ENCODE measurements around the gene PDXP. TPM values are rescaled to one million over a fixed set of nuclear protein-coding genes. Genes with fewer than 3 reads are reported as not detected.

The PDXP gene
- total and polyA plus RNA-seq, 2 of the 4 experiments (the other 2 are of a cell fraction), result 5.4 to 24.1 TPM

GRCh38 chr22:37627545-37627944 lies 31.0 kb upstream of the PDXP start:
- Histone ChIP-seq H3K4me2 (ENCODE audit: low read depth, low read length) (no peak overlapping the region), H3K36me3 (ENCODE audit: control insufficient read depth, insufficient read depth, low read length) (peaks cover 53% of the 10 kb centered on the region; the same call in 1 of the 2 replicates), H3K9ac (ENCODE audit: low read depth, low read length) (no peak overlapping the region), H3K79me1 (ENCODE audit: low read depth in 1 of 2, low read length in 2 of 2) (peaks cover 0 to 14% of the 10 kb centered on the region in 2 experiments; a peak in 2 of 4 replicates), H4K5ac (ENCODE audit: low read depth, low read length) (no peak overlapping the region), H2AFZ (replicated peaks; ENCODE audit: low read length, poor library complexity) (no peak overlapping the region), H4K8ac (ENCODE audit: low read depth in 2 of 2, low read length in 2 of 2) (no peak overlapping the region), H3K4me1 (ENCODE audit: control insufficient read depth, insufficient read depth, low read length) (peaks cover 3% of the 10 kb centered on the region; the same call in 1 of the 2 replicates), H2BK20ac (ENCODE audit: low read depth, low read length) (no peak overlapping the region), H3K18ac (ENCODE audit: low read depth, low read length) (no peak overlapping the region), H3K4ac (ENCODE audit: low read depth, low read length) (no peak overlapping the region), H3K56ac (ENCODE audit: extremely low read depth, insufficient read depth, low read length) (no peak overlapping the region), H3K14ac (replicated peaks; ENCODE audit: low read depth, low read length) (no peak overlapping the region), H3K9me1 (ENCODE audit: insufficient read depth, low read length) (peaks cover 2% of the 10 kb centered on the region; the same call in 1 of the 2 replicates), H4K91ac (ENCODE audit: insufficient read depth, low read depth, low read length) (no peak overlapping the region), H2AK9ac (replicated peaks; ENCODE audit: low read depth, low read length, poor library complexity) (peak overlapping the region; percentile 33), H3K23ac (ENCODE audit: low read depth, low read length) (no peak overlapping the region), H3K4me3 (ENCODE audit: insufficient read depth, low read depth, low read length) (no peak overlapping the region), H2BK5ac (ENCODE audit: low read depth, low read length, poor library complexity, severe bottlenecking) (no peak overlapping the region), H3K27ac (ENCODE audit: insufficient read depth, low read length) (no peak overlapping the region), H4K20me1 (ENCODE audit: insufficient read depth, low read length) (no peaks in the 10 kb centered on the region; the same call in 1 of the 2 replicates), H3K27me3 (ENCODE audit: control insufficient read depth, insufficient read depth, low read length) (no peaks in the 10 kb centered on the region), H3K9me3 (ENCODE audit: control insufficient read depth, insufficient read depth, low read length) (no peaks in the 10 kb centered on the region), H2BK15ac (ENCODE audit: low read depth, low read length) (no peak overlapping the region), H2BK120ac (ENCODE audit: low read depth, low read length) (no peak overlapping the region), H2AK5ac (ENCODE audit: low read depth, low read length) (no peak overlapping the region; the same call in 1 of the 2 replicates)
- ChIA-PET POLR2A (ENCODE audit: unreplicated experiment) (no interaction called here), CTCF (interaction anchor here (0.6 to 0.9 kb wide), 2 partner anchors 20 to 165 kb away, joined by 3 to 4 read pairs; no protein-coding TSS in a partner anchor)
- in situ Hi-C loops (cut with MboI; ENCODE audit: low sequenced_read_pairs), result no loop called here
- intact Hi-C loops (cut with micrococcal nuclease), result no loop called here
- dilution Hi-C loops (cut with HindIII; ENCODE audit: low sequenced_read_pairs, unreplicated experiment), result no loop called here
- no peak for DNase-seq
- WGBS, 2 experiments (ENCODE audit: extremely low coverage in 2 of 2, insufficient read length in 1 of 2), result no CpG with 5 or more reads among the region's 6 CpGs
- ATAC-seq (ENCODE audit: low read depth), result no peak
- TF ChIP-seq MXI1 (IDR thresholded peaks at IDR 0.05; ENCODE audit: borderline replicate concordance, low read depth, low read length), result no peak
- no peak for TF ChIP-seq NFE2L2 (IDR thresholded peaks at IDR 0.05; ENCODE audit: low read depth, low read length)
- BruUV-seq (replicated peaks), result no TSS peak
